HG03196 (cell line): ENCODE measurements around the gene GOLGA6L4.
"Not testable (repeated sequence)": the region's sequence is repeated elsewhere in the genome, so short reads cannot be mapped to it uniquely, and the experiment has no call there.

Experiments used
- ATAC-seq: cut with Tn5 transposase; IDR thresholded peaks from one replicate; pipeline ENCODE4 v1.9.1; 2021; ENCODE audit not compliant: unreplicated experiment

GOLGA6L4 gene, protein sequence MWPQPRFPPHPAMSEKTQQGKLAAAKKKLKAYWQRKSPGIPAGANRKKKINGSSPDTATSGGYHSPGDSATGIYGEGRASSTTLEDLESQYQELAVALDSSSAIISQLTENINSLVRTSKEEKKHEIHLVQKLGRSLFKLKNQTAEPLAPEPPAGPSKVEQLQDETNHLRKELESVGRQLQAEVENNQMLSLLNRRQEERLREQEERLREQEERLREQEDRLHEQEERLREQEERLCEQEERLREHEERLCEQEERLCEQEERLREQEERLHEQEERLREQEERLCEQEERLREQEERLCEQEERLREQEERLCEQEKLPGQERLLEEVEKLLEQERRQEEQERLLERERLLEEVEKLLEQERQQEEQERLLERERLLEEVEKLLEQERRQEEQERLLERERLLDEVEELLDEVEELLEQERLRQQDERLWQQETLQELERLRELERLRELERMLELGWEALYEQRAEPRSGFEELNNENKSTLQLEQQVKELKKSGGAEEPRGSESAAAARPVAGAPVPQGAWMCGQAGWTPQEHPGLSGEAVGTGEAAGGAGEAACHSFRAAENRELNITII

DNA sequence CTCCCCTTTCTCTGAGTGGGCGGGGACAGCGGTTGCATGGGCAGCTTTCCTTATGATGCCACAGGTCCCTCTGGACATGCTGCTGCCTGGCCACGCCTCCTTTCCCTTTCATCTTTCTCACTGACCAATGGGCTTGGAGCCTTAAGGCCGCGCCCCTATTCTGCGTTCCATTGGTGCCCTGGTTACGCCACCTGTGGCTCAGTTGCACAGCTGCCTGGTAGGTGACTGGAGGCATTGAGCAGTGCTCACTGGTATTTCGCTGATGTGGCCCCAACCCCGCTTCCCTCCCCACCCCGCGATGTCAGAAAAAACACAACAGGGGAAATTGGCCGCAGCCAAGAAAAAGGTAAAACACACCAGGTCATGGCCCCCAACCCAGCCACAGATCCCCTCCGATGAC lies at the start of gene GOLGA6L4:
TSS of gene GOLGA6L4 (plus strand) at position 201 of the 400 bp plus-strand sequence. CDS start at position 263, 62 bp downstream.
- ATAC-seq, result not testable (repeated sequence)

DNA sequence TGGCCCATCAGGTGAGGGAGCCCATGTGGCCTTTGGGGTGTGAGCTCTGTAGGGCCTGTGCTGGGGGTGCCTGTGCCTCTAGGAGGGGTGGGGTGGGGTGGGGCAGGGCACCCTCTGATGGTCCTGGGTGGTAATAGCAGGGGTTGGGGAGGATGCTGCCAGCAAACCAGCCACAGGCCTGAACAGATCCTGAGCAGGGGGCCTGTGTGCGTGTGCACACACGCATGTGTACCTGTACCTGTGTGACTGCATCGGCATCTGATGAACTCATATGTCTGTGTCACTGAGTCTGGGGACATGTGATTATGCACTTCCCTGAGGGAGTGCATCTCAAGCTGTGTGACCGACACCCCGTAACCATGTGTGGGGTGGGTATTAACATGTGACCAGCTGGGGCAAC lies 42.6 kb upstream of the GOLGA6L4 start:
- not testable (repeated sequence) for ATAC-seq

DNA sequence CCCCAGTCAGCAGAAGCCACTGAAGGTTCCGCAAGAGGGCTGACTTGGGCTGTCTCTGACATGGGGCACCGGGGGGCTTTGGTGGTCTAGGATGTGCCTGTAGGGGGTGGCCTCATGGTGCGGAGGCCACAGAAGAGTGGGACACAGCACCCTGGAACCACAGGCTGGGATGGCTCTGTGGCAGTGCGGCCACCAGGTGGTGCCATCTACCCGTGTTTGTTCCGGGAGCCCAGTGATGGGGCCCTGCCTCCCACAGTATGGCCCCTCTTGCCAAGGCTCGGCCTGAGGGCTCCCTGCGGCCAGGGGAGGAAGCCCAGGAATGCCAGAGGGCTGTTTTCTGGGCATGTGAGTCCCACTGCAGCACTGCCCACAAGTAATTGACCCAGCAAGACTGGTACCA lies 40.0 kb upstream of the GOLGA6L4 start:
- ATAC-seq, result peak; percentile 79

DNA sequence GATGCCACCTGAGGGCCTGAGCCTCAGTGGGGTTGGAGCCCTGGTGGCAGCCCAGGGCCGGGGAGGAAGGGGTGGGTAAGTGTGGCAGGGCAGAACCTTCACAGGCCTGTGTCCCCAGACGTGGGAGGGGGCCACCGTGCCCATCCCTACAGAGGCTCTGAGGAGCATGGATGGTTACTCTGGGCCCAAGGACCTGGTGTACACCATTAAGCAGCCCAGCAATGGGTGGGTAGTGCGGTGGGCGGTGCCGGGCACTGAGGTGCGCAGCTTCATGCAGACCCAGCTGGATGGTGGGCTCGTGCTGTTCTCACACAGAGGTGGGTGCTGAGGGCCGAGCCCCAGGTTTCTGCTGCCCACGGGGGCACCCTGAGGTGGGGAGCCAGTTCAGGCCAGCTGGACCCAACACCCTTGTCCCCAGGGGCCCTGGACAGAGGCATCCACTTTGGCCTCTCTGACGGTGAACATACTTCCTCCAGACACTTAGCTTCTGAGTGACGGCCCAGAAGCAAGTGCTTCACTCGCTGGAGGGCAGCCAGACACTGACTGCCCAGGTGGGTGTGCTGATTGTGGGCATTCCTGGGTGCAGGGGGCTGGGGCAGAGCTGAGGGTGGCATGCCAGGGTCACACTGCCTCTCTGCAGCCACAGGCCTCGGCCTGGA lies 38.9 kb upstream of the GOLGA6L4 start:
- ATAC-seq, result not testable (repeated sequence)

DNA sequence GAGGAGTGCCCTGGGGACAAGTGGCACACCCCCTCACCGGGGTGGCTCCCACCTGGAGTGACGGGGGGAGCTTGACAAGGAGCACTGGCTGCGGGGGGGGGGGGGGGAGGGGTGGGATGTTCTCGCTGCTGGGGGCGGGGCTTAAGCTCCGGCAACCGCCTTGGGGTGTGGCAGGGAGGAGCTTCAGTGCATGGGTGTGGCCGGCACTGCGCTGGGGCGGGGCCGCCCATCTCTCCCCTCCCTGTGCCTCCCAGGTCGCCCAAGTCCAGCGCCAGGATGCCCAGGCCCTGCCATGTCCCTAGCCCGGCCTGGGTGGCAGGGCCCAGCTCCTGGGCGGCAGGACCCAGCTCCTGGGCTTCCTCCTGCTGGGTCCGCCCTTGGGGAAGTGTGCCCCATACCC lies 35.7 kb upstream of the GOLGA6L4 start:
- not testable (repeated sequence) for ATAC-seq

DNA sequence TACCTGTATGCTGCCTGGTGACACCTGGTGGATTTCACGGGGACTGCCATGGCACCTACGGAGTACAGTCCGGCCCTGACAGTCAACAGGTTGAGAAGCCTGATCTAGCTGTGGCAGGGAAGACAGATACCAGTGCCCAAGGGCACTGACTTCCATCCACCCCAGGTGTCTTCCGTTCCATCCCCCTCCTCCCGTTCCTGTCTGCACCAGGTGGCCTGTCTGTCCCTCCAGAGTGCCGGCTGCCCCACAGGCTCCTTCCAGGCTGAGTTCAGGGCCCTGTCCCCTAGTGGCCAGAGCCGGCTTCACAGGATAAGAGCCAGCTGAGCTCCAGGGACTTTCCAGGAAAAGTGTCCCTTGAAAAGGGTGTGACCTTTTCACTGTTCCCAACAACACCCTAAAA lies 10.9 kb downstream of the GOLGA6L4 start:
- ATAC-seq, result not testable (repeated sequence)
